H1 (cell line): ENCODE data around the gene MOGAT3. TPM values are rescaled to one million over a fixed set of nuclear protein-coding genes. Genes with fewer than 3 reads are reported as not detected.

ENCODE experiments used
- CTCF ChIA-PET: fragments of 300-600 bp; sonication (Branson Sonifier 250); formaldehyde crosslinking; loops from one replicate; lab custom pipeline; 2021; ENCODE audit not compliant: partially characterized antibody; lab: Charles Lee
- POLR2A ChIA-PET: fragments of 300-600 bp; sonication (Branson Sonifier 250); formaldehyde crosslinking; loops from one replicate; lab custom pipeline; 2021; ENCODE audit warnings: inconsistent platforms; ENCODE audit not compliant: partially characterized antibody; lab: Charles Lee
- DNase-seq, 2 experiments: peaks; one replicate each; pipeline versions ENCODE4 v3.0.0 to v3.0.0-alpha.2; 2010 to 2022; ENCODE audit warnings: low spot score in 2 of 2, low read depth in 1 of 2, mixed read lengths in 1 of 2
- FAIRE-seq: peaks from 2 replicates; lab custom pipeline; 2011; peaks lifted over from hg19 to GRCh38; lab: Jason Lieb, UNC
- H2AFZ ChIP-seq: 2 replicates; pipeline ENCODE4 v1.8.1; 2012; ENCODE audit warnings: low read length, inconsistent platforms
- H2AK5ac ChIP-seq: 2 replicates; pipeline ENCODE4 v1.6.1; 2013; ENCODE audit warnings: low read depth, low read length
- H2BK120ac ChIP-seq: replicated peaks from 2 replicates; pipeline ENCODE3; 2013; ENCODE audit warnings: low read depth, low read length, inconsistent platforms
- H2BK12ac ChIP-seq: 2 replicates; pipeline ENCODE4 v1.6.1; 2013; ENCODE audit warnings: low read depth, low read length
- H2BK15ac ChIP-seq: 2 replicates; pipeline ENCODE4 v1.6.1; 2013; ENCODE audit warnings: low read length
- H2BK20ac ChIP-seq: 2 replicates; pipeline ENCODE4 v1.6.1; 2013; ENCODE audit warnings: low read length
- H2BK5ac ChIP-seq: 2 replicates; pipeline ENCODE4 v1.6.1; 2013; ENCODE audit warnings: low read depth, low read length
- H3K14ac ChIP-seq: 2 replicates; pipeline ENCODE4 v1.6.1; 2013; ENCODE audit warnings: inconsistent platforms; ENCODE audit not compliant: insufficient read length
- H3K18ac ChIP-seq: 2 replicates; pipeline ENCODE4 v1.6.1; 2013; ENCODE audit warnings: low read length; ENCODE audit errors: extremely low read depth
- H3K23ac ChIP-seq: 2 replicates; pipeline ENCODE4 v1.6.1; 2013; ENCODE audit warnings: inconsistent platforms; ENCODE audit not compliant: insufficient read length
- H3K23me2 ChIP-seq: 2 replicates; pipeline ENCODE4 v1.6.1; 2013; ENCODE audit warnings: low read depth, low read length
- H3K27ac ChIP-seq: 2 replicates; pipeline ENCODE4 v1.6.1; 2011; ENCODE audit warnings: low read depth, low read length, inconsistent platforms
- H3K27me3 ChIP-seq, 4 experiments: replicated peaks in 1 of 4; 1 replicate in 1 of 4; 2 replicates in 3 of 4; pipeline versions ENCODE4 v1.6.1 to v1.8.1; 2011 to 2013; ENCODE audit warnings: low read length in 3 of 4, mild to moderate bottlenecking in 3 of 4, inconsistent platforms in 2 of 4, mixed read lengths in 2 of 4, moderate library complexity in 1 of 4; ENCODE audit not compliant: control insufficient read depth in 3 of 4, insufficient read depth in 3 of 4; ENCODE audit errors: extremely low read depth in 1 of 4
- H3K36me3 ChIP-seq, 4 experiments: 2 replicates each; pipeline versions ENCODE4 v1.6.1 to v1.8.1; 2011 to 2013; ENCODE audit warnings: mild to moderate bottlenecking in 4 of 4, low read length in 3 of 4, moderate library complexity in 2 of 4, control low read depth in 1 of 4, inconsistent platforms in 1 of 4; ENCODE audit not compliant: insufficient read depth in 4 of 4, control insufficient read depth in 2 of 4
- H3K4ac ChIP-seq: replicated peaks from 2 replicates; pipeline ENCODE3; 2013; ENCODE audit warnings: low read length, low read depth, mixed read lengths, inconsistent platforms; ENCODE audit not compliant: insufficient read length
- H3K4me1 ChIP-seq, 4 experiments: replicated peaks in 1 of 4; 1 replicate in 1 of 4; 2 replicates in 3 of 4; pipeline versions ENCODE4 v1.6.1 to v1.8.1; 2011 to 2013; ENCODE audit warnings: low read length in 3 of 4, inconsistent platforms in 2 of 4, mixed read lengths in 1 of 4; ENCODE audit not compliant: insufficient read depth in 4 of 4, control insufficient read depth in 3 of 4
- H3K4me2 ChIP-seq, 2 experiments: 2 replicates each; pipeline versions ENCODE4 v1.6.1 to v1.8.1; 2011 to 2013; ENCODE audit warnings: low read depth in 2 of 2, low read length in 2 of 2, control low read depth in 1 of 2, inconsistent platforms in 1 of 2, mild to moderate bottlenecking in 1 of 2; ENCODE audit not compliant: insufficient read depth in 1 of 2
- H3K4me3 ChIP-seq, 4 experiments: fragments of 200-600, 300-600 bp in 1 of 4; sonication (generic), shearing (Covaris generic), sonication (Bioruptor Twin) in 1 of 4; 2 replicates each; pipeline versions ENCODE4 v1.5.1 to v1.8.1; 2011 to 2016; ENCODE audit warnings: low read length in 4 of 4, low read depth in 3 of 4, control low read depth in 2 of 4, inconsistent platforms in 2 of 4, mild to moderate bottlenecking in 2 of 4, mixed read lengths in 1 of 4, moderate library complexity in 1 of 4; ENCODE audit not compliant: insufficient read depth in 2 of 4; ENCODE audit errors: extremely low read depth in 1 of 4
- H3K56ac ChIP-seq: replicated peaks from 2 replicates; pipeline ENCODE3; 2013; ENCODE audit warnings: low read depth, mild to moderate bottlenecking, mixed read lengths, low read length, inconsistent platforms; ENCODE audit not compliant: insufficient read length
- H3K79me1 ChIP-seq: 2 replicates; pipeline ENCODE4 v1.6.1; 2013; ENCODE audit warnings: low read depth, low read length, control low read depth
- H3K79me2 ChIP-seq, 2 experiments: 2 replicates each; pipeline versions ENCODE4 v1.6.1 to v1.8.1; 2012 to 2013; ENCODE audit warnings: low read length in 2 of 2, mild to moderate bottlenecking in 2 of 2, inconsistent platforms in 1 of 2; ENCODE audit not compliant: insufficient read depth in 2 of 2, control insufficient read depth in 1 of 2
- H3K9ac ChIP-seq, 4 experiments: replicated peaks in 1 of 4; 1 replicate in 1 of 4; 2 replicates in 3 of 4; pipeline versions ENCODE4 v1.6.1 to v1.8.1; 2011 to 2013; ENCODE audit warnings: low read depth in 3 of 4, low read length in 3 of 4, control low read depth in 2 of 4, mild to moderate bottlenecking in 2 of 4, moderate library complexity in 2 of 4, inconsistent platforms in 1 of 4; ENCODE audit errors: extremely low read depth in 1 of 4
- H3K9me3 ChIP-seq, 2 experiments: 2 replicates each; pipeline versions ENCODE4 v1.6.1 to v1.8.1; 2012 to 2013; ENCODE audit warnings: mild to moderate bottlenecking in 2 of 2, moderate library complexity in 2 of 2, control low read depth in 1 of 2, inconsistent platforms in 1 of 2, low read depth in 1 of 2, low read length in 1 of 2, mixed read lengths in 1 of 2; ENCODE audit not compliant: insufficient read depth in 2 of 2
- H4K20me1 ChIP-seq, 2 experiments: replicated peaks in 1 of 2; 2 replicates each; pipeline versions ENCODE3 to v1.8.1; 2011 to 2013; ENCODE audit warnings: inconsistent platforms in 2 of 2, low read length in 2 of 2, mild to moderate bottlenecking in 1 of 2; ENCODE audit not compliant: insufficient read depth in 2 of 2, control insufficient read depth in 1 of 2
- H4K5ac ChIP-seq: 2 replicates; pipeline ENCODE4 v1.6.1; 2013; ENCODE audit warnings: low read length, low read depth, mixed read lengths, inconsistent platforms; ENCODE audit not compliant: insufficient read length
- H4K8ac ChIP-seq: 2 replicates; pipeline ENCODE4 v1.8.0; 2013; ENCODE audit warnings: mild to moderate bottlenecking, moderate library complexity, low read length, inconsistent platforms; ENCODE audit not compliant: insufficient read depth; ENCODE audit errors: extremely low read depth
- H4K91ac ChIP-seq: replicated peaks from 2 replicates; pipeline ENCODE3; 2013; ENCODE audit warnings: low read length, mixed read lengths, inconsistent platforms; ENCODE audit not compliant: insufficient read length
- BCL11A ChIP-seq, 2 experiments: IDR thresholded peaks; one replicate each; pipeline ENCODE4 v1.6.1; 2011; ENCODE audit warnings: low read depth in 2 of 2, low read length in 2 of 2, mild to moderate bottlenecking in 2 of 2
- NRF1 ChIP-seq: IDR thresholded peaks from 2 replicates; pipeline ENCODE4 v1.6.1; 2011; ENCODE audit warnings: mild to moderate bottlenecking, low read depth, low read length, improper control_type of control experiment
- TAF1 ChIP-seq: IDR thresholded peaks from 2 replicates; pipeline ENCODE4 v1.6.1; 2011; ENCODE audit warnings: mild to moderate bottlenecking, low read depth, low read length
- WGBS, 2 experiments: shearing (Covaris generic) in 1 of 2; methylation state at CpG; one replicate each; pipeline versions ENCODE4 v1.1.6 to v1.1.7; 2013 to 2015; ENCODE audit warnings: low lambda C conversion rate in 2 of 2, mixed read lengths in 2 of 2, inconsistent platforms in 1 of 2, low coverage in 1 of 2, missing lambda C conversion rate in 1 of 2; ENCODE audit not compliant: insufficient replicate concordance in 2 of 2, insufficient coverage in 1 of 2, insufficient read length in 1 of 2; ENCODE audit errors: extremely low coverage in 1 of 2, missing lambda C conversion rate in 1 of 2; 5-methylcytosine and 5-hydroxymethylcytosine counted together
- polyA plus RNA-seq, 7 experiments: library from polyadenylated mRNA; depleted of rRNA in 3 of 7; stranded (reverse) in 5 of 7; unstranded in 2 of 7; fragments of >200 nt in 5 of 7; fragments of 200-250 nt in 2 of 7; gene quantifications; 1 replicate in 5 of 7; 2 replicates in 1 of 7; 4 replicates in 1 of 7; pipeline versions ENCODE4 v1.2.1 to v1.2.3, GENCODE V29; 2011 to 2013; ENCODE audit warnings: missing spikeins in 2 of 7, mixed read lengths in 2 of 7
- total RNA-seq: library from RNA; stranded (reverse); fragmentation: NEBNext Ultra II Directional; extraction: Animal tissue kit (Norgen Biotek cat#: 25700); gene quantifications from 2 replicates; pipeline ENCODE4 v1.2.1, GENCODE V29; 2021
- TF ChIP-seq, protein P1 (sequence below): IDR thresholded peaks from 2 replicates; pipeline ENCODE4 v1.6.1; 2012; ENCODE audit warnings: inconsistent platforms

The MOGAT3 gene
- total and polyA plus RNA-seq, 2 of the 8 experiments (the other 6 are each of a cell fraction or from before 2014, with no cell fraction given), result 0.21 to 0.82 TPM

DNA sequence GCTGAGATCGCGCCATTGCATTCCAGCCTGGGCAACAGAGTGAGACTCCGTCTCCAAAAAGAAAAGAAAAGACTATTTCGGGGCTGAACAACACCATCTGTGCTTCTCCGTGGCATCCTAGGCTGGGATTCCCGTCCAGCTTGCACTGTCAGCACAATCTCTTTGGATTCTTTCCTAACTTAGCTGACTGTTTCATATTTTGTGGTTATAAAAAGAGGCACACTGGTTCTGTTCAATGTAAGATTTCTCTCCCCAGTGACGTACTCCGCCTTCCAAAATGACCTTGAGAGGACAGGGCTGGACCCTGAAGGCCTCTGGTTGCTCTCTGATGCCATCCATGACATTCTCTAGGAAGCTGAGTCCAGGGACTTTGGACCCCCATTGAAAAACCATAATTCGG is 25.9 kb upstream of the MOGAT3 start:
- Histone ChIP-seq H4K20me1 (peaks cover 0 to 5% of the 10 kb centered on the region in 2 experiments), H2BK120ac (no peak overlapping the region), H3K4me1 (peaks cover 0 to 11% (median 1%) of the 10 kb centered on the region in 4 experiments; a peak in 4 of 7 replicates), H3K36me3 (peaks cover 2 to 9% (median 5%) of the 10 kb centered on the region in 4 experiments; a peak in 7 of 8 replicates), H3K4ac (no peak overlapping the region), H4K91ac (no peak overlapping the region), H2AK5ac (no peak overlapping the region), H3K23ac (no peak overlapping the region), H4K5ac (no peak overlapping the region), H3K23me2 (no peaks in the 10 kb centered on the region), H3K18ac (no peak overlapping the region), H2AFZ (no peak overlapping the region), H2BK20ac (no peak overlapping the region), H4K8ac (no peak overlapping the region), H3K4me2 (no peak overlapping the region), H3K27ac (no peak overlapping the region), H3K4me3 (no peak overlapping the region), H3K9me3 (no peaks in the 10 kb centered on the region), H3K79me2 (no peaks in the 10 kb centered on the region; a peak in 1 of 4 replicates), H2BK5ac (no peak overlapping the region), H3K56ac (no peak overlapping the region), H2BK15ac (no peak overlapping the region), H3K27me3 (no peaks in the 10 kb centered on the region)
- DNase-seq (no peak), FAIRE-seq (no peak)
- POLR2A ChIA-PET, result interaction anchor here (1.2 to 1.6 kb wide), 3 partner anchors 8 to 10 kb away, joined by 3 to 5 read pairs (median 4); partner anchors contain the start of gene ZNHIT1
- WGBS, 2 experiments, result 90% methylated on average over 9 of the region's 9 CpGs; no CpG with 5 or more reads in 1 of the 2 experiments
- no peak for TF ChIP-seq TAF1
- no peak for TF ChIP-seq BCL11A (IDR thresholded peaks at IDR 0.05; ENCODE audit: low read depth in 2 of 2, low read length in 2 of 2)
- TF ChIP-seq NRF1, result no peak
- TF ChIP-seq, protein P1, sequence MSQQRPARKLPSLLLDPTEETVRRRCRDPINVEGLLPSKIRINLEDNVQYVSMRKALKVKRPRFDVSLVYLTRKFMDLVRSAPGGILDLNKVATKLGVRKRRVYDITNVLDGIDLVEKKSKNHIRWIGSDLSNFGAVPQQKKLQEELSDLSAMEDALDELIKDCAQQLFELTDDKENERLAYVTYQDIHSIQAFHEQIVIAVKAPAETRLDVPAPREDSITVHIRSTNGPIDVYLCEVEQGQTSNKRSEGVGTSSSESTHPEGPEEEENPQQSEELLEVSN, result no peak
- TF ChIP-seq, all 59 proteins: peak for 0
- H2BK12ac ChIP-seq, result no peak overlapping the region
- no peak overlapping the region for H3K9ac ChIP-seq
- CTCF ChIA-PET, result interaction anchor here (0.7 to 4.1 kb wide), 6 partner anchors 8 to 82 kb away, joined by 3 to 18 read pairs (median 6); partner anchors contain the start of genes CLDN15 and FIS1
- H3K79me1 ChIP-seq, result no peaks in the 10 kb centered on the region; the same call in 1 of the 2 replicates
- no peak overlapping the region for H3K14ac ChIP-seq
